HG03064 (cell line): ENCODE data around the gene CUBN.

ENCODE experiments used
- ATAC-seq: cut with Tn5 transposase; IDR thresholded peaks from one replicate; pipeline ENCODE4 v1.9.1; 2021; ENCODE audit warnings: low read depth; ENCODE audit not compliant: unreplicated experiment

The CUBN gene

GRCh38 chr10:16931930-16932329 lies 197.7 kb downstream of the CUBN start:
- ATAC-seq: no peak

GRCh38 chr10:16930540-16930939 lies 199.1 kb downstream of the CUBN start:
- no peak for ATAC-seq

- no peak for ATAC-seq
Observed at GRCh38 chr10:16929069-16929468, 200.5 kb downstream of the CUBN start.

- ATAC-seq: no peak
Observed at GRCh38 chr10:16927546-16927945, 202.1 kb downstream of the CUBN start.

GRCh38 chr10:16923726-16924125 lies 205.9 kb downstream of the CUBN start:
- ATAC-seq: no peak

GRCh38 chr10:16923309-16923708 lies 206.3 kb downstream of the CUBN start:
- ATAC-seq: no peak

- no peak for ATAC-seq
Observed at GRCh38 chr10:16919121-16919982, 210.3 kb downstream of the CUBN start.

- ATAC-seq: no peak
Observed at GRCh38 chr10:16916496-16916895, 213.1 kb downstream of the CUBN start.

GRCh38 chr10:16915300-16915699 lies 214.3 kb downstream of the CUBN start:
- ATAC-seq: no peak

- no peak for ATAC-seq
Observed at GRCh38 chr10:16913266-16913665, 216.3 kb downstream of the CUBN start.

GRCh38 chr10:16910793-16911164 lies 218.8 kb downstream of the CUBN start:
- no peak for ATAC-seq

GRCh38 chr10:16909961-16910792 lies 219.4 kb downstream of the CUBN start:
- ATAC-seq: no peak

GRCh38 chr10:16909271-16909767 lies 220.3 kb downstream of the CUBN start:
- no peak for ATAC-seq

GRCh38 chr10:16907687-16908086 lies 221.9 kb downstream of the CUBN start:
- no peak for ATAC-seq

- ATAC-seq: no peak
Observed at GRCh38 chr10:16905320-16905719, 224.3 kb downstream of the CUBN start.

GRCh38 chr10:16904639-16905061 lies 225.0 kb downstream of the CUBN start:
- ATAC-seq: no peak

- no peak for ATAC-seq
Observed at GRCh38 chr10:16904049-16904448, 225.6 kb downstream of the CUBN start.

- ATAC-seq: no peak
Observed at GRCh38 chr10:16902606-16903005, 227.0 kb downstream of the CUBN start.

- no peak for ATAC-seq
Observed at GRCh38 chr10:16901106-16901505, 228.5 kb downstream of the CUBN start.

- ATAC-seq: no peak
Observed at GRCh38 chr10:16896993-16897392, 232.6 kb downstream of the CUBN start.

GRCh38 chr10:16894821-16895220 lies 234.8 kb downstream of the CUBN start:
- no peak for ATAC-seq
